Loucy (cell line): ENCODE data around the gene TTC9B.

Source experiments
- H2AFZ ChIP-seq: fragments of 200-600 bp; sonication (generic); 2 replicates; pipeline ENCODE4 v1.6.0; 2016; ENCODE audit warnings: antibody characterized with exemption, mild to moderate bottlenecking, low read length, moderate library complexity
- H3F3A ChIP-seq: fragments of 200-600 bp; 2 replicates; pipeline ENCODE4 v1.6.0; 2016; ENCODE audit warnings: antibody characterized with exemption, low read depth, mild to moderate bottlenecking
- H3K27me3 ChIP-seq: fragments of 200-600 bp; sonication (generic); 2 replicates; pipeline ENCODE4 v1.6.1; 2014; ENCODE audit warnings: low read length, mild to moderate bottlenecking; ENCODE audit not compliant: insufficient read depth, poor library complexity, severe bottlenecking
- H3K36me3 ChIP-seq: fragments of 200-600 bp; sonication (generic); 2 replicates; pipeline ENCODE4 v1.6.1; 2016; ENCODE audit warnings: low read length; ENCODE audit not compliant: insufficient read depth
- H3K4me1 ChIP-seq: fragments of 200-600 bp; sonication (generic); 2 replicates; pipeline ENCODE4 v1.5.1; 2014; ENCODE audit warnings: low read length, mild to moderate bottlenecking; ENCODE audit not compliant: insufficient read depth, poor library complexity, severe bottlenecking
- H3K4me2 ChIP-seq: fragments of 200-600 bp; sonication (generic); 2 replicates; pipeline ENCODE4 v1.6.0; 2014; ENCODE audit warnings: antibody characterized with exemption, low read length, low read depth, mild to moderate bottlenecking; ENCODE audit not compliant: poor library complexity, severe bottlenecking
- H3K4me3 ChIP-seq: fragments of 200-600 bp; sonication (generic); 2 replicates; pipeline ENCODE4 v1.5.1; 2014; ENCODE audit warnings: low read length, mild to moderate bottlenecking, mixed read lengths; ENCODE audit not compliant: poor library complexity, severe bottlenecking
- H3K79me2 ChIP-seq: fragments of 200-600 bp; sonication (generic); 2 replicates; pipeline ENCODE4 v1.6.1; 2014; ENCODE audit warnings: low read length; ENCODE audit not compliant: insufficient read depth
- H3K9ac ChIP-seq: fragments of 200-600 bp; sonication (generic); 2 replicates; pipeline ENCODE4 v1.6.0; 2014; ENCODE audit warnings: mild to moderate bottlenecking, low read depth, low read length, moderate library complexity; ENCODE audit not compliant: poor library complexity, severe bottlenecking
- H3K9me2 ChIP-seq: fragments of 200-600 bp; sonication (generic); replicated peaks from 2 replicates; pipeline ENCODE4 v1.6.1; 2016; ENCODE audit warnings: low read depth, low read length, mixed read lengths
- H3K9me3 ChIP-seq: fragments of 200-600 bp; sonication (generic); 2 replicates; pipeline ENCODE4 v1.6.1; 2014; ENCODE audit warnings: mild to moderate bottlenecking, antibody characterized with exemption, low read length, low read depth; ENCODE audit not compliant: insufficient read depth
- H4K20me1 ChIP-seq: fragments of 200-600 bp; sonication (generic); 2 replicates; pipeline ENCODE4 v1.6.0; 2014; ENCODE audit warnings: antibody characterized with exemption, low read length, mild to moderate bottlenecking; ENCODE audit not compliant: insufficient read depth, poor library complexity, severe bottlenecking
- CTCF ChIP-seq: fragments of 200-600 bp; sonication (generic); conservative IDR thresholded peaks from 2 replicates; pipeline ENCODE4 v1.5.1; 2014; ENCODE audit warnings: mild to moderate bottlenecking, antibody characterized with exemption, low read length
- EZH2phosphoT487 ChIP-seq: fragments of 200-600 bp; IDR thresholded peaks from 2 replicates; pipeline ENCODE4 v1.6.1; 2018; ENCODE audit warnings: antibody characterized with exemption, mild to moderate bottlenecking, moderate library complexity, borderline replicate concordance

TTC9B gene

GRCh38 chr19:40264314-40265054, 46.3 kb upstream of the TTC9B start:
- H3K4me3 ChIP-seq, result no peak overlapping the region
- H3K9me3 ChIP-seq, result no peaks in the 10 kb centered on the region
- H2AFZ ChIP-seq, result no peak overlapping the region
- H3K9ac ChIP-seq, result no peak overlapping the region
- peaks cover 63% of the 10 kb centered on the region for H3K79me2 ChIP-seq
- no peaks in the 10 kb centered on the region for H3K4me1 ChIP-seq
- H3K27me3 ChIP-seq, result no peaks in the 10 kb centered on the region
- H4K20me1 ChIP-seq, result peaks cover 25% of the 10 kb centered on the region
- no peak overlapping the region for H3K4me2 ChIP-seq
- H3F3A ChIP-seq, result no peaks in the 10 kb centered on the region
- no peaks in the 10 kb centered on the region for H3K9me2 ChIP-seq
- TF ChIP-seq EZH2phosphoT487 (no peak), CTCF (no peak)
- peaks cover 36% of the 10 kb centered on the region; the same call in 1 of the 2 replicates for H3K36me3 ChIP-seq

GRCh38 chr19:40263440-40264313, 45.5 kb upstream of the TTC9B start:
- H3K9ac ChIP-seq, result no peak overlapping the region
- TF ChIP-seq CTCF (no peak), EZH2phosphoT487 (no peak)
- peaks cover 36% of the 10 kb centered on the region; the same call in 1 of the 2 replicates for H3K36me3 ChIP-seq
- no peaks in the 10 kb centered on the region for H3K9me2 ChIP-seq
- H3K79me2 ChIP-seq, result peaks cover 65% of the 10 kb centered on the region; the same call in 1 of the 2 replicates
- peaks cover 26% of the 10 kb centered on the region for H4K20me1 ChIP-seq
- H3K4me3 ChIP-seq, result no peak overlapping the region
- no peaks in the 10 kb centered on the region for H3K4me1 ChIP-seq
- no peaks in the 10 kb centered on the region for H3K9me3 ChIP-seq
- no peak overlapping the region for H2AFZ ChIP-seq
- H3F3A ChIP-seq, result no peaks in the 10 kb centered on the region
- H3K4me2 ChIP-seq, result no peak overlapping the region
- H3K27me3 ChIP-seq, result no peaks in the 10 kb centered on the region

GRCh38 chr19:40262422-40262821, 44.2 kb upstream of the TTC9B start:
- Histone ChIP-seq H3K36me3 (peaks cover 36% of the 10 kb centered on the region; the same call in 1 of the 2 replicates), H3K27me3 (no peaks in the 10 kb centered on the region), H3K9me3 (no peaks in the 10 kb centered on the region), H3F3A (no peaks in the 10 kb centered on the region), H3K79me2 (peaks cover 63% of the 10 kb centered on the region; the same call in 1 of the 2 replicates), H4K20me1 (peaks cover 22% of the 10 kb centered on the region), H3K4me2 (no peak overlapping the region), H3K4me1 (no peaks in the 10 kb centered on the region), H3K9me2 (no peaks in the 10 kb centered on the region), H2AFZ (no peak overlapping the region), H3K9ac (no peak overlapping the region), H3K4me3 (no peak overlapping the region)
- TF ChIP-seq CTCF (no peak), EZH2phosphoT487 (no peak)
